Lower lobe of right lung (tissue), 2 donors: ENCODE results near the gene KRTAP21-2. TPM values are rescaled to one million over a fixed set of nuclear protein-coding genes. Genes with fewer than 3 reads are reported as not detected.

Experiments used
- ATAC-seq, 2 donors: fragments of 200-7000 bp; cut with Tn5 transposase; one replicate each; pipeline ENCODE4 v1.9.1; 2020 to 2022; ENCODE audit warnings: mild to moderate bottlenecking in 2 of 2, moderate library complexity in 2 of 2
- DNase-seq: peaks from one replicate; pipeline ENCODE4 v3.0.0-alpha.2; 2020
- H3K27ac ChIP-seq: fragments of 200-600 bp; one replicate; pipeline ENCODE4 v1.8.0; 2022
- H3K27me3 ChIP-seq: fragments of 200-600 bp; one replicate; pipeline ENCODE4 v1.8.0; 2022; ENCODE audit warnings: low read depth
- H3K36me3 ChIP-seq: fragments of 200-600 bp; one replicate; pipeline ENCODE4 v1.8.0; 2022; ENCODE audit warnings: mild to moderate bottlenecking
- H3K4me1 ChIP-seq: fragments of 200-600 bp; one replicate; pipeline ENCODE4 v1.8.0; 2022
- H3K4me3 ChIP-seq: fragments of 200-600 bp; one replicate; pipeline ENCODE4 v1.8.0; 2022; ENCODE audit warnings: mild to moderate bottlenecking
- H3K9me3 ChIP-seq: fragments of 200-600 bp; one replicate; pipeline ENCODE4 v1.8.0; 2022
- CTCF ChIP-seq: fragments of 200-600 bp; IDR thresholded peaks from one replicate; pipeline ENCODE4 v1.8.0; 2022; ENCODE audit warnings: antibody characterized with exemption, mild to moderate bottlenecking
- intact Hi-C: fragments of 100-400 bp; cut with DNase I; formaldehyde crosslinking; loops from one replicate; pipeline ENCODE4 v1.11.0; 2022
- total RNA-seq: library from RNA; stranded (reverse); fragmentation: NEBNext Ultra II Directional; extraction: Animal tissue kit (Norgen Biotek cat#: 25700); gene quantifications from one replicate; pipeline ENCODE4 v1.2.1, GENCODE V29; 2021
- donor health status: DM: no; HTN: yes; CAD: no; lungs with severe emphysema.

Gene KRTAP21-2
- total RNA-seq, 1 donor from 2014 or later = not detected

DNA sequence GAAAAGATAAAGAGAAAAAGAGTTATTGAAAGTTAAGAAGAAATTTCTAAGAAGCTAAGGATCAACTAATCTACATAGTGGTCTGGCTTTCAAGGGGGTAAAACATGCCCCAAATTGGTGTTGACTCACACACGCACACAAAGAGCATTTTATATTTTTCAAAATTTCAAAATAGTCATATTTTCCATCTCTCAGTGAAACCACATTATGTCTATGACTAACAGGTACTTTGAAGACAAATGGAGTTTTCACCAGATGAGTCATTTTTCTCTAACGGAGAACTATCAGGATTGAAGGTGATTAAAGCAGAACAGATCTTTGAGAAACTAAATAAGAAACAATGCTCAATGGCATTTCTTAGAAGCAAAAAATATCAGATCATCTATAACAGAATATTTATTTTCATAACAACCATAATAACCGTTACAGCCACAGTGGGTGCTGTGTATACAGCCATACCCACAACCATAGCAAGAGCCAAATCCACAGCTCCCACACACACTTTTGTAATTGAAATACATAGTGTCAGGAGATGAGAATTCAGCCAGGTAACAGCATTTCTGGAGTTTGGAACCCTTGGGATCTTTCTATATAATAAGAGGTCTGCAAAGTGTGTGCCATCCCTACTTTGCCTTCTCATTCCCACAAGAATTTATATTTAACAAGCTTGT, 28.7 kb downstream of the KRTAP21-2 start, which contains the start of gene KRTAP21-3:
Gene KRTAP21-3, minus strand, starts transcription at position 539 of the 671 bp plus-strand sequence. Its CDS starts 18 bp downstream, at position 521.
- H3K4me3 ChIP-seq = no peak within 1 kb of the TSS

GRCh38 chr21:30717105-30717504, 30.0 kb downstream of the KRTAP21-2 start:
- ATAC-seq = no peak
- Histone ChIP-seq H3K27ac (no peak overlapping the region), H3K4me3 (no peak overlapping the region), H3K27me3 (no peaks in the 10 kb centered on the region), H3K4me1 (no peaks in the 10 kb centered on the region), H3K9me3 (no peaks in the 10 kb centered on the region), H3K36me3 (no peaks in the 10 kb centered on the region)
- no peak for TF ChIP-seq CTCF
- no peak for DNase-seq
- intact Hi-C loops = no loop called here

More for the DNA sequence above, 28.7 kb downstream of the KRTAP21-2 start, which contains the start of gene KRTAP21-3:
- H3K27me3 ChIP-seq = no peaks in the 10 kb centered on the region
- TF ChIP-seq CTCF = no peak
- intact Hi-C loops = no loop called here
- H3K4me1 ChIP-seq = no peaks in the 10 kb centered on the region
- no peaks in the 10 kb centered on the region for H3K36me3 ChIP-seq
- DNase-seq (no peak), ATAC-seq (no peak)
- H3K9me3 ChIP-seq = no peaks in the 10 kb centered on the region
- H3K27ac ChIP-seq = no peak within 1 kb of the TSS

DNA sequence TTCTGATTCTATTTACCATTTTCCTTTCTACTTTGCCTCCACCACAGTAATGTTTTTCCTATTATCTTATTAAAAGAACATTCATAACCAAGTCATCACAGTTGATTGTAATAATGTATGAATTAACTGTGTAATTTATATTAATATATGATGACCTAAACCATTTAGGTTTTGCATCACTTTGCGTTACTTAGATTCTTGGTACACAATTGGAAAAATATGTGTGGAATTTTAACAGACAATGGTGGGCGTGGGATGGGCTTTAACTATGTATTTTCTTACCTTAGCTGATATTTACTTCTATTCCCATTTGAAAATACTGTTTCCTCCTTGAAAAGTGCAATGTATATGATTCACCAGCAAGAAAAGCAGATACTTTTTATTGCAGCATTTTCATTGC, 32.1 kb downstream of the KRTAP21-2 start:
- no peak for DNase-seq
- ATAC-seq = no peak
- Histone ChIP-seq H3K27me3 (no peaks in the 10 kb centered on the region), H3K9me3 (no peaks in the 10 kb centered on the region), H3K36me3 (no peaks in the 10 kb centered on the region), H3K4me3 (no peak overlapping the region), H3K4me1 (no peaks in the 10 kb centered on the region), H3K27ac (no peak overlapping the region)
- intact Hi-C loops = no loop called here
- TF ChIP-seq CTCF = no peak

DNA sequence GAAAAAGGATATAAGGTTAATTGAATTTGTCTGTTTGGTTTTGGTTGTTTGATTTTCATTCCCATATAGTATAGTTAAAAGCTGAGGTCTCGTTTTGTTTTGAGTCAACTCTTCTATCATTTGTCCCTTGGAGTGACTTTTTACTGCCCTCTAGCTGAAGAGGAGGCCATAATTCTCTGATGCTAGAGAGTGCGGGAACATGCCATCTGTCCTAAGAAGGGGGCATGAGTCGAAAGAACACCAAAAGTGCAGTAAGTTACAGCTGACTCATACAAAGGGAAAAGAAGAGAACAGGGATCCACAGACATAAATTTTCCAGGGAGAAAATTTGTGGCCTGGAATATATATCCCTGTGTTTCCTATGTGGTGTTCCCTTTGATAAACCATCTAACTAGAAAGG, 32.6 kb downstream of the KRTAP21-2 start:
- Histone ChIP-seq H3K4me1 (no peaks in the 10 kb centered on the region), H3K36me3 (no peaks in the 10 kb centered on the region), H3K9me3 (no peaks in the 10 kb centered on the region), H3K27me3 (no peaks in the 10 kb centered on the region), H3K27ac (no peak overlapping the region), H3K4me3 (no peak overlapping the region)
- TF ChIP-seq CTCF = no peak
- intact Hi-C loops = no loop called here
- no peak for ATAC-seq
- DNase-seq = no peak

DNA sequence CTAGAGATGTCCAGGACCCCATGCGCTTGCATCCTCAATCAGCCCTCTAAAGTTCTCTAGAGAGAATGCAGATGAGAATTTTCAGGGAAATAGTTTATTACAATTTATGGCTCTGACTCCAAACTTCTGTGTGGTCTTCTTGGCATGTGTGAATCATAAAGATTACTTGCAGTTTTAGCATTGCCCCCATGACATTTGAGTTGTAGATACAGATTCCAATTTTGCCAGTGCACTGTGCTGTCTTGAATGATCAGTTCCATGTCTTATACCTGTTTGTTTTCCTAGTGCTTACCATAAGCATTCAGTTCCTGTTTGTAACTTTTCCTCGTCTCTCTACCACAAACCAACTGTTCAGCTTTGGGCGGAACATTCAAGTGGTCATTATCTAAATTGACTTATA, 33.3 kb downstream of the KRTAP21-2 start:
- H3K4me1 ChIP-seq = no peaks in the 10 kb centered on the region
- intact Hi-C loops = no loop called here
- no peak overlapping the region for H3K27ac ChIP-seq
- no peak for ATAC-seq
- H3K9me3 ChIP-seq = no peaks in the 10 kb centered on the region
- no peaks in the 10 kb centered on the region for H3K27me3 ChIP-seq
- no peaks in the 10 kb centered on the region for H3K36me3 ChIP-seq
- no peak overlapping the region for H3K4me3 ChIP-seq
- no peak for DNase-seq
- TF ChIP-seq CTCF = no peak
